Measurements from ENCODE around the gene NOL4L.
"Not testable (repeated sequence)": the region's sequence is repeated elsewhere in the genome, so short reads cannot be mapped to it uniquely, and the experiment has no call there.

The NOL4L gene

DNA sequence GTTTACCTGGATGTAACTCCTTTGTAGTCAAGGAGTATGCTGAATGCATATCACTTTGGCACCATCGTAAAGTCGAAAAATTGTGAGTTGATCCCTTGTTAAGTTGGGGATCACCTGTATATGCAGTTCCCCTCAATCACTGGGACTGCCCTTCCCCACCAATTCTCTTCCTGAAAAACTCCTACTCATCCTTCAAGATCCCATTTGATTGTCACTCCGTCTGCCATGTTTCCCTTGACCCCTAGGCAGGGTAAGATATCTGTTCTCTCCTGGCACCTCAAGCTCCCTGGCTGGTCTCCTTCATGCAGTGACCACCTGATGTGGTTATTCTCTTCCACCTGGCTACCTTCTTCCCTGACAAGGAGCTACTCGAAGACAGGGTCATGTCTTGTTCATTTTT, 10.0 kb upstream of the NOL4L start:
- TF ChIP-seq BACH2 (CRISPR knock-in tag; IDR thresholded peaks at IDR 0.05; ENCODE audit: borderline replicate concordance) (no peak), ZFP3 (CRISPR knock-in tag; IDR thresholded peaks at IDR 0.05) (peak; percentile 90), GLIS3 (CRISPR knock-in tag; IDR thresholded peaks at IDR 0.05) (no peak), ZFP30 (CRISPR knock-in tag; IDR thresholded peaks at IDR 0.05) (no peak), ESRRG (CRISPR knock-in tag; IDR thresholded peaks at IDR 0.05) (no peak)
- ATAC-seq, result no peak

DNA sequence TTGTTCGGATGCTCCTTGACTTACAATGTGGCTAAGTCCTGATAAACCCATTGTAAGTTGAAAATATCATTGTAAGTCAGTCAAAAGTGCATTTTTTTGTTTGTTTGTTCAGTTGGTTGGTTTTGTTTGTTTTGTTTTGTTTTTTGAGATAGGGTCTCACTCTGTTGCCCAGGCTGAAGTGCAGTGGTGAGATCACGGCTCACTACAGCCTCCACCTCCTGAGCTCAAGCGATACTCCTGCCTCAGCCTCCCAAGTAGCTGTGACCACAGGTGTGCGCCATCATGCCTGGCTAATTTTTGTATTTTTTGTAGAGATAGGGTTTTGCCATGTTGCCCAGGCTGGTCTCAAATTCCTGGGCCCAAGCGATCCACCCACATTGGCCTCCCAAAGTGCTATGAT, 9.5 kb upstream of the NOL4L start:
- ATAC-seq, result not testable (repeated sequence)

DNA sequence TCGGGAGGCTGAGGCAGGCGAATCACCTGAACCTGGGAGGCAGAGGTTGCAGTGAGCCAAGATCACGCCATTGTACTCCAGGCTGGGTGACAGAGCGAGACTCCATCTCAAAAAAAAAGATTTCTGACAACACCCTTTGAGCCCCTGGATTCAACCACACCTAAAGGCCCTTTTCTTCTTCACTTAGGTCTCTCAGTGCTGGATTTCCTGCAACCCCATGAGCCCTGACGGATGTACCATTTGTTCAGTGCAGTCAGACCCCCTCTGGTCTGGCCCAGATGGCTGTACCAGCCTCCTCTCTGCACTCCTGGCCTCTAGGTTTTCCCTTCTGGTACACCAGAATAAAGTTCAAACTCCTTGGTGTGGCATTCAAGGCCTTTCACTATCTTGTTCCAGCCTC, 9.1 kb upstream of the NOL4L start:
- TF ChIP-seq TOX (CRISPR knock-in tag; IDR thresholded peaks at IDR 0.05; ENCODE audit: borderline replicate concordance) (no peak), SNAI2 (CRISPR knock-in tag; IDR thresholded peaks at IDR 0.05) (no peak), ZFP30 (CRISPR knock-in tag; IDR thresholded peaks at IDR 0.05) (no peak), GLIS3 (CRISPR knock-in tag; IDR thresholded peaks at IDR 0.05) (no peak), ISL1 (CRISPR knock-in tag; IDR thresholded peaks at IDR 0.05) (no peak), BACH2 (CRISPR knock-in tag; IDR thresholded peaks at IDR 0.05; ENCODE audit: borderline replicate concordance) (no peak), PATZ1 (CRISPR knock-in tag; IDR thresholded peaks at IDR 0.05; ENCODE audit: borderline replicate concordance) (no peak), RARB (CRISPR knock-in tag; IDR thresholded peaks at IDR 0.05) (no peak), ZNF70 (CRISPR knock-in tag; IDR thresholded peaks at IDR 0.05) (no peak), ZC3H10 (CRISPR knock-in tag; IDR thresholded peaks at IDR 0.05) (no peak), ZFP3 (CRISPR knock-in tag; IDR thresholded peaks at IDR 0.05) (no peak), ESRRG (CRISPR knock-in tag; IDR thresholded peaks at IDR 0.05) (no peak), ARNTL (CRISPR knock-in tag; IDR thresholded peaks at IDR 0.05; ENCODE audit: borderline replicate concordance, low read depth) (no peak), PPARA (CRISPR knock-in tag; IDR thresholded peaks at IDR 0.05; ENCODE audit: borderline replicate concordance) (no peak), CSDC2 (CRISPR knock-in tag; IDR thresholded peaks at IDR 0.05) (no peak), OSR1 (CRISPR knock-in tag; IDR thresholded peaks at IDR 0.05) (no peak)
- TF ChIP-seq, protein P1, sequence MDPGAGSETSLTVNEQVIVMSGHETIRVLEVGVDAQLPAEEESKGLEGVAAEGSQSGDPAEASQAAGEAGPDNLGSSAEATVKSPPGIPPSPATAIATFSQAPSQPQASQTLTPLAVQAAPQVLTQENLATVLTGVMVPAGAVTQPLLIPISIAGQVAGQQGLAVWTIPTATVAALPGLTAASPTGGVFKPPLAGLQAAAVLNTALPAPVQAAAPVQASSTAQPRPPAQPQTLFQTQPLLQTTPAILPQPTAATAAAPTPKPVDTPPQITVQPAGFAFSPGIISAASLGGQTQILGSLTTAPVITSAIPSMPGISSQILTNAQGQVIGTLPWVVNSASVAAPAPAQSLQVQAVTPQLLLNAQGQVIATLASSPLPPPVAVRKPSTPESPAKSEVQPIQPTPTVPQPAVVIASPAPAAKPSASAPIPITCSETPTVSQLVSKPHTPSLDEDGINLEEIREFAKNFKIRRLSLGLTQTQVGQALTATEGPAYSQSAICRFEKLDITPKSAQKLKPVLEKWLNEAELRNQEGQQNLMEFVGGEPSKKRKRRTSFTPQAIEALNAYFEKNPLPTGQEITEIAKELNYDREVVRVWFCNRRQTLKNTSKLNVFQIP (CRISPR knock-in tag; IDR thresholded peaks at IDR 0.05; ENCODE audit: borderline replicate concordance, low read depth), result no peak
- ATAC-seq, result no peak

- not testable (repeated sequence) for ATAC-seq
Observed at GRCh38 chr20:32592616-32593015, 7.5 kb upstream of the NOL4L start.

- no peak for ATAC-seq
- no peak for TF ChIP-seq CSDC2 (CRISPR knock-in tag; IDR thresholded peaks at IDR 0.05)
- TF ChIP-seq SNAI2 (CRISPR knock-in tag; IDR thresholded peaks at IDR 0.05), result no peak
- TF ChIP-seq TSHZ2 (CRISPR knock-in tag; IDR thresholded peaks at IDR 0.05), result no peak
- no peak for TF ChIP-seq ESRRG (CRISPR knock-in tag; IDR thresholded peaks at IDR 0.05)
- TF ChIP-seq, protein P1 (CRISPR knock-in tag; IDR thresholded peaks at IDR 0.05; ENCODE audit: borderline replicate concordance, low read depth), result no peak
- TF ChIP-seq TCF4 (CRISPR knock-in tag; IDR thresholded peaks at IDR 0.05; ENCODE audit: borderline replicate concordance), result no peak
- TF ChIP-seq ISL1 (CRISPR knock-in tag; IDR thresholded peaks at IDR 0.05), result no peak
- no peak for TF ChIP-seq ZNF8 (CRISPR knock-in tag; IDR thresholded peaks at IDR 0.05)
- no peak for TF ChIP-seq ZFP30 (CRISPR knock-in tag; IDR thresholded peaks at IDR 0.05)
- no peak for TF ChIP-seq GLIS3 (CRISPR knock-in tag; IDR thresholded peaks at IDR 0.05)
- TF ChIP-seq ZNF70 (CRISPR knock-in tag; IDR thresholded peaks at IDR 0.05), result no peak
- no peak for TF ChIP-seq ZNF565 (CRISPR knock-in tag; conservative IDR thresholded peaks at IDR 0.05; ENCODE audit: low read depth)
- TF ChIP-seq ARNTL (CRISPR knock-in tag; IDR thresholded peaks at IDR 0.05; ENCODE audit: borderline replicate concordance, low read depth), result no peak
- no peak for TF ChIP-seq PPARA (CRISPR knock-in tag; IDR thresholded peaks at IDR 0.05; ENCODE audit: borderline replicate concordance)
- TF ChIP-seq BACH2 (CRISPR knock-in tag; IDR thresholded peaks at IDR 0.05; ENCODE audit: borderline replicate concordance), result no peak
- no peak for TF ChIP-seq ZFP3 (CRISPR knock-in tag; IDR thresholded peaks at IDR 0.05)
- no peak for TF ChIP-seq OSR1 (CRISPR knock-in tag; IDR thresholded peaks at IDR 0.05)
- TF ChIP-seq CSRNP3 (CRISPR knock-in tag; IDR thresholded peaks at IDR 0.05), result no peak
Observed at GRCh38 chr20:32592022-32592421, 6.9 kb upstream of the NOL4L start.

Measured in SK-N-SH treated with all-trans-retinoic acid at 6 μM for 48 hours (cell line).